Thyroid gland (tissue), 4 donors: Measurements from ENCODE around the gene TNIK. TPM values are rescaled to one million over a fixed set of nuclear protein-coding genes. Genes with fewer than 3 reads are reported as not detected.

Experiments
- DNase-seq, 2 donors: peaks; one replicate each; pipeline ENCODE4 v3.0.0-alpha.2; 2019
- H3K27ac ChIP-seq, 3 donors: fragments of 200-600 bp; sonication (generic); 1 replicate in 2 of 3; 2 replicates in 1 of 3; pipeline ENCODE4 v1.5.1; 2016 to 2019; ENCODE audit warnings: mild to moderate bottlenecking in 1 of 3, moderate library complexity in 1 of 3
- H3K27me3 ChIP-seq: fragments of 200-600 bp; sonication (generic); one replicate; pipeline ENCODE4 v1.5.1; 2019
- H3K36me3 ChIP-seq, 2 donors: fragments of 200-600 bp; sonication (generic); one replicate each; pipeline ENCODE4 v1.5.1; 2016 to 2019
- H3K4me1 ChIP-seq, 2 donors: fragments of 200-600 bp; sonication (generic); one replicate each; pipeline ENCODE4 v1.5.1; 2017 to 2019
- H3K4me3 ChIP-seq, 3 donors: fragments of 200-600 bp; sonication (generic); replicated peaks in 1 of 3; 1 replicate in 2 of 3; 2 replicates in 1 of 3; pipeline ENCODE4 v1.5.1; 2016; ENCODE audit warnings: mild to moderate bottlenecking in 1 of 3
- H3K9me3 ChIP-seq: fragments of 200-600 bp; sonication (generic); one replicate; pipeline ENCODE4 v1.5.1; 2017
- POLR2A ChIP-seq, 2 donors: fragments of 450-650 bp; IDR thresholded peaks; one replicate each; pipeline ENCODE4 v1.6.1; 2017; ENCODE audit warnings: antibody characterized with exemption in 2 of 2, mild to moderate bottlenecking in 2 of 2, moderate library complexity in 1 of 2
- WGBS, 2 donors: methylation state at CpG; one replicate each; pipeline ENCODE4 v1.1.5; 2017; 5-methylcytosine and 5-hydroxymethylcytosine counted together
- intact Hi-C: fragments of 100-400 bp; cut with DNase I; formaldehyde crosslinking; loops from one replicate; pipeline ENCODE4 v1.15.1; 2023
- total RNA-seq, 4 donors: library from RNA; depleted of rRNA; stranded (reverse); fragments of >200 nt; gene quantifications; one replicate each; pipeline ENCODE4 v1.2.3, GENCODE V29; 2016
- TF ChIP-seq, protein P1 (sequence below), 6 experiments: fragments of 200-600 bp in 3 of 6; fragments of 450-650 bp in 3 of 6; sonication (generic) in 3 of 6; IDR thresholded peaks; one replicate each; pipeline ENCODE4 v1.5.1; 2016 to 2019; ENCODE audit warnings: antibody characterized with exemption in 6 of 6, mild to moderate bottlenecking in 2 of 6, inconsistent platforms in 1 of 6, moderate library complexity in 1 of 6

The TNIK gene
- total RNA-seq, 4 donors from 2014 or later = 29.7 to 84.1 (median 48.9) TPM

DNA sequence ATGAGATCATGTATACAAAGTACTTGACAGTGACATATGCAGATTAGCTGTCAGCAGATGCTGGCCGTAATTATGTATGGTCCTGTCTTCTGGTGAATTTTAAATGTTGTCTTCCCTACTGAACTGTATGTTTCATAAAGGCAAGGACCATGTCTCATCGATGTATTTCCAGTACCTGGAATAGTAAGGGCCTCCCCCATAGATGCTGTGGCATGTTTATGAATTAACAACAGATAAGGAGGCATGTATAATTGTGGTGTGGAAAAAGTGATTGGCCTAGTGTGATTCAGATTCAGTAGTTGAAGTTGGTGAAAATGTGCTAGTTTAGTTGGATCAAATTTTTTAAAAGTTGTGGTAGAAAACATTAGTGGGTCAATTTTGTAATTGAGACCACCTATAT lies 231.0 kb downstream of the TNIK start:
- Histone ChIP-seq H3K36me3 (no peaks in the 10 kb centered on the region), H3K9me3 (no peaks in the 10 kb centered on the region), H3K27ac (no peak overlapping the region), H3K4me3 (no peak overlapping the region), H3K27me3 (no peaks in the 10 kb centered on the region), H3K4me1 (no peaks in the 10 kb centered on the region)
- no peak for DNase-seq
- WGBS, 2 donors = 92 to 98% methylated on average over 2 of the region's 2 CpGs
- intact Hi-C loops = no loop called here
- no peak for TF ChIP-seq POLR2A (IDR thresholded peaks at IDR 0.05)

DNA sequence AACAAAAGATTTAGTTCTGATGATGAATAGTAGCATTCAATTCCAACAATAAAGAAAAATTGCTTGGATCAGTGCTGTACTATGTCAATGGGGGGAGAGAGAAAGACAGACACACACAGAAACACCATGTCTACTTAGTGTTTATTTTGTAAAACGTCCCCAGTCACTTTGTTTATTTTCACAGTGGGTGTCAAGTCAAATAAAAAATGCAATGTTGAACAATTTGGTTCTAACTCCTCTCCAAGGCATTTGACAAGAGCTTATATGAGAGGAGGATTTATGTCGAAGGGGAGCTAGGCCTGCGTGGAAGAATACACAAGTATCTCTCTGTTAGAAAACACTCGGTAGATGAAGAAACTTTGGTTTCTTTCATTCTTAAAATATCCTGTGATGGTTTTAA lies 232.0 kb downstream of the TNIK start:
- Histone ChIP-seq H3K36me3 (no peaks in the 10 kb centered on the region), H3K27me3 (no peaks in the 10 kb centered on the region), H3K4me1 (no peaks in the 10 kb centered on the region), H3K9me3 (no peaks in the 10 kb centered on the region), H3K27ac (no peak overlapping the region), H3K4me3 (no peak overlapping the region)
- DNase-seq = no peak
- intact Hi-C loops = no loop called here
- WGBS, 2 donors = 67 to 68% methylated on average over 4 of the region's 4 CpGs
- TF ChIP-seq, protein P1, sequence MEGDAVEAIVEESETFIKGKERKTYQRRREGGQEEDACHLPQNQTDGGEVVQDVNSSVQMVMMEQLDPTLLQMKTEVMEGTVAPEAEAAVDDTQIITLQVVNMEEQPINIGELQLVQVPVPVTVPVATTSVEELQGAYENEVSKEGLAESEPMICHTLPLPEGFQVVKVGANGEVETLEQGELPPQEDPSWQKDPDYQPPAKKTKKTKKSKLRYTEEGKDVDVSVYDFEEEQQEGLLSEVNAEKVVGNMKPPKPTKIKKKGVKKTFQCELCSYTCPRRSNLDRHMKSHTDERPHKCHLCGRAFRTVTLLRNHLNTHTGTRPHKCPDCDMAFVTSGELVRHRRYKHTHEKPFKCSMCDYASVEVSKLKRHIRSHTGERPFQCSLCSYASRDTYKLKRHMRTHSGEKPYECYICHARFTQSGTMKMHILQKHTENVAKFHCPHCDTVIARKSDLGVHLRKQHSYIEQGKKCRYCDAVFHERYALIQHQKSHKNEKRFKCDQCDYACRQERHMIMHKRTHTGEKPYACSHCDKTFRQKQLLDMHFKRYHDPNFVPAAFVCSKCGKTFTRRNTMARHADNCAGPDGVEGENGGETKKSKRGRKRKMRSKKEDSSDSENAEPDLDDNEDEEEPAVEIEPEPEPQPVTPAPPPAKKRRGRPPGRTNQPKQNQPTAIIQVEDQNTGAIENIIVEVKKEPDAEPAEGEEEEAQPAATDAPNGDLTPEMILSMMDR (IDR thresholded peaks at IDR 0.05) = no peak
- no peak for TF ChIP-seq POLR2A (IDR thresholded peaks at IDR 0.05)

DNA sequence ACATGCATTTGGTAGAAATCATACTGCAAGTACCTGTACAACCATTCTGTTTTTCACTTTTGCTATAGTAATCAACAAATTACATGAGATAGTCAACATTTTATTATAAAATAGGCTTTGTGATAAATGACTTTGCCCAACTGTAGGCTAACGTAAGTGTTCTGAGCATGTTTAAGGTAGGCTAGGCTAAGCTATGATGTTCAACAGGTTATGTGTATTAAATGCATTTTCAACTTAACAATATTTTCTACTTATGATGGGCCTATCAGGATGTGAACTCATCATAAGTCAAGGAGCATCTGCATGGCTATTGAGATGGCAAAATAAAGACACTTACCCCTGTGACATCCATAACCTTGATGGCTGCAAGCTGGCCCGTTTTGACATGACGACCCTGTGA lies 232.4 kb downstream of the TNIK start:
- Histone ChIP-seq H3K4me3 (no peak overlapping the region), H3K36me3 (no peaks in the 10 kb centered on the region), H3K27ac (no peak overlapping the region), H3K9me3 (no peaks in the 10 kb centered on the region), H3K4me1 (no peaks in the 10 kb centered on the region), H3K27me3 (no peaks in the 10 kb centered on the region)
- 84 to 92% methylated on average over 3 of the region's 3 CpGs for WGBS, 2 donors
- TF ChIP-seq, protein P1 (IDR thresholded peaks at IDR 0.05) = no peak
- TF ChIP-seq POLR2A (IDR thresholded peaks at IDR 0.05) = no peak
- intact Hi-C loops = no loop called here
- no peak for DNase-seq

DNA sequence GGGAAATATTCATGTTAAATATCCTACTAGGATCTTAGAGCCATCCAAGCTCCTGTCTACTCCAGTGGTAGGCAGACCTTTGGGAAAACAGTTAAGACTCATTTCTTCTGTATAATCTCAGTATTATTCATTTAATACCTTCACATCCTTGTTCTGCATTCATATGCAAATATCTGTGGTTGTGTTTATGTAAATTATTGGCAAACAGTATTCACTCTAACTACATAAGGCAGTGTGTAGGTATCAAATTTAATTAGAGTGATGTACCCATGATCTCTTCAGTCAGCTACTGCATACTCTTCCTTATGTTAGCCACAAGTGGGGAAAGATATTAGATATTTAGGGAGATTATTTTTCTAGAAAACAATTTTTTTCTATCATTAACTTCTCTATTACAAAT lies 232.8 kb downstream of the TNIK start:
- Histone ChIP-seq H3K27me3 (no peaks in the 10 kb centered on the region), H3K27ac (no peak overlapping the region), H3K36me3 (no peaks in the 10 kb centered on the region), H3K4me3 (no peak overlapping the region), H3K4me1 (no peaks in the 10 kb centered on the region), H3K9me3 (no peaks in the 10 kb centered on the region)
- TF ChIP-seq POLR2A (IDR thresholded peaks at IDR 0.05) = no peak
- TF ChIP-seq, protein P1 (IDR thresholded peaks at IDR 0.05) = no peak
- intact Hi-C loops = no loop called here
- DNase-seq = no peak

DNA sequence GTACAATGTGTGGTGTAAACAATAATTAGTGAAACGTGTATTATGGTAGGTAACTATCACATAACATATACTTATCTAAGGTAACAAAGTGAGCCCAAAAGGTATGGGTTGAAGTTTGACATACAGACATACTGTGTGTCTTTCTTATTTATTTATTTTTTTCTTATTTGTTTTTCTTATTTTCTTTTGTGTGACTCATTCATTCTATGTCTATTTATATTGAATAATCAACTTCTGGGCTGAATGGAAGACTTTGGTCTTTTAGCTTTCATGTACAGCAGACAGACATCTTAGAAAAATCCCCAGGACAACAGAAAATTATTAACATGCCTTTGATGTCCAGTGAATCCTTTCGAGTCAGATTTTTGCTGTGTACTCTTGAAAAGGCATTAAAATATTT lies 233.4 kb downstream of the TNIK start:
- no peak for TF ChIP-seq POLR2A (IDR thresholded peaks at IDR 0.05)
- TF ChIP-seq, protein P1 (IDR thresholded peaks at IDR 0.05) = no peak
- H3K36me3 ChIP-seq = no peaks in the 10 kb centered on the region
- DNase-seq = no peak
- H3K4me1 ChIP-seq = no peaks in the 10 kb centered on the region
- H3K9me3 ChIP-seq = no peaks in the 10 kb centered on the region
- intact Hi-C loops = no loop called here
- no peak overlapping the region for H3K4me3 ChIP-seq
- WGBS, 2 donors = 96% methylated on average over 2 of the region's 2 CpGs
- no peak overlapping the region for H3K27ac ChIP-seq
- no peaks in the 10 kb centered on the region for H3K27me3 ChIP-seq

DNA sequence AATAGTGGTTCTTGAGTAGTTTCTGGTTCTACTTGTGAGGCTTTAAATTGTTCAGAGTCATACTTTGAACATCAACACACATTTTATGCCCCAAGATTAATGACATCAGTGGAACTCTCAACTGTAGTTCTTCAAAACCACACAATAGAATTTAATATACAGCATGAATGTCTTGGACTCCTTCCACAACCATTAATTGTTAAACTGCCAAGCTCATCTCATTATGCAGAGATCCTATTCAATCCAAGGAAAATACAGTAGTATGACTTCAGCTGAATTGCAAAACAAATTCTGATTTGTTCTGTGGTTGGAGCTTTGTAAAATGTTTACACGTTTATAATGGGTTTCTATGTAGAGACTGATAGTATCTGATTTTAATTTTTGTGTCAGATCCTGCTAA lies 234.5 kb downstream of the TNIK start:
- DNase-seq = no peak
- TF ChIP-seq, protein P1 (IDR thresholded peaks at IDR 0.05) = no peak
- no peak for TF ChIP-seq POLR2A (IDR thresholded peaks at IDR 0.05)
- H3K9me3 ChIP-seq = no peaks in the 10 kb centered on the region
- H3K27ac ChIP-seq = no peak overlapping the region
- intact Hi-C loops = no loop called here
- H3K36me3 ChIP-seq = no peaks in the 10 kb centered on the region
- H3K27me3 ChIP-seq = no peaks in the 10 kb centered on the region
- no peaks in the 10 kb centered on the region for H3K4me1 ChIP-seq
- WGBS, 2 donors = 79 to 83% methylated on average over 1 of the region's 1 CpG
- no peak overlapping the region for H3K4me3 ChIP-seq
